ENCODE results near the gene TRPM6.

- TF ChIP-seq GATA2 (IDR thresholded peaks at IDR 0.05; ENCODE audit: low read depth, low read length) (no peak), GATA3 (IDR thresholded peaks at IDR 0.05; ENCODE audit: low read depth, low read length) (no peak)
Measured at GRCh38 chr9:74729136-74729695, 158.5 kb downstream of the TRPM6 start.

All from SH-SY5Y (cell line).